Astrocyte (in vitro differentiated cells and primary cell): ENCODE measurements around the gene ARIH2. TPM values are rescaled to one million over a fixed set of nuclear protein-coding genes. Genes with fewer than 3 reads are reported as not detected.

Experiments
- DNase-seq: peaks from one replicate; pipeline ENCODE4 v3.0.0-alpha.2; 2010; ENCODE audit warnings: low read depth
- FAIRE-seq: peaks from 2 replicates; lab custom pipeline; 2011; peaks lifted over from hg19 to GRCh38; lab: Jason Lieb, UNC
- H2AFZ ChIP-seq: 2 replicates; pipeline ENCODE4 v1.6.0; 2012; ENCODE audit warnings: low read depth, low read length, inconsistent platforms
- H3K27ac ChIP-seq: 2 replicates; pipeline ENCODE4 v1.5.1; 2011; ENCODE audit warnings: low read depth, low read length, inconsistent platforms
- H3K27me3 ChIP-seq: 2 replicates; pipeline ENCODE4 v1.6.0; 2011; ENCODE audit warnings: low read length, inconsistent platforms; ENCODE audit not compliant: insufficient read depth
- H3K36me3 ChIP-seq: 2 replicates; pipeline ENCODE4 v1.5.1; 2011; ENCODE audit warnings: low read length, inconsistent platforms; ENCODE audit not compliant: insufficient read depth
- H3K4me1 ChIP-seq: 2 replicates; pipeline ENCODE4 v1.5.1; 2011; ENCODE audit warnings: low read length, inconsistent platforms; ENCODE audit not compliant: insufficient read depth
- H3K4me2 ChIP-seq: 2 replicates; pipeline ENCODE4 v1.6.0; 2012; ENCODE audit warnings: low read length, inconsistent platforms
- H3K4me3 ChIP-seq: 2 replicates; pipeline ENCODE4 v1.5.1; 2011; ENCODE audit warnings: low read depth, mild to moderate bottlenecking, low read length, inconsistent platforms; ENCODE audit not compliant: insufficient read depth
- H3K79me2 ChIP-seq: 2 replicates; pipeline ENCODE4 v1.6.0; 2012; ENCODE audit warnings: mild to moderate bottlenecking, low read length, inconsistent platforms; ENCODE audit not compliant: insufficient read depth
- H3K9ac ChIP-seq: 2 replicates; pipeline ENCODE4 v1.6.0; 2012; ENCODE audit warnings: mild to moderate bottlenecking, low read length, inconsistent platforms
- H3K9me3 ChIP-seq: 2 replicates; pipeline ENCODE4 v1.5.1; 2012; ENCODE audit warnings: low read depth, mild to moderate bottlenecking, low read length, inconsistent platforms; ENCODE audit not compliant: insufficient read depth
- H4K20me1 ChIP-seq: 2 replicates; pipeline ENCODE4 v1.6.0; 2012; ENCODE audit warnings: low read length, inconsistent platforms; ENCODE audit not compliant: insufficient read depth
- H3K27ac Mint-ChIP-seq: one replicate; pipeline ENCODE4 v1.8.0; 2021; ENCODE audit warnings: mild to moderate bottlenecking, mixed read lengths; ENCODE audit not compliant: unreplicated experiment
- H3K27me3 Mint-ChIP-seq: one replicate; pipeline ENCODE4 v1.8.0; 2021; ENCODE audit warnings: low read depth, mixed read lengths; ENCODE audit not compliant: unreplicated experiment
- H3K36me3 Mint-ChIP-seq: one replicate; pipeline ENCODE4 v1.8.0; 2021; ENCODE audit warnings: low read depth, mixed read lengths; ENCODE audit not compliant: unreplicated experiment
- H3K4me1 Mint-ChIP-seq: one replicate; pipeline ENCODE4 v1.8.0; 2021; ENCODE audit warnings: low read depth, mixed read lengths; ENCODE audit not compliant: unreplicated experiment
- H3K4me3 Mint-ChIP-seq: one replicate; pipeline ENCODE4 v1.8.0; 2021; ENCODE audit warnings: mild to moderate bottlenecking, moderate library complexity, mixed read lengths; ENCODE audit not compliant: unreplicated experiment
- H3K9me3 Mint-ChIP-seq: one replicate; pipeline ENCODE4 v1.8.0; 2021; ENCODE audit warnings: mild to moderate bottlenecking, mixed read lengths; ENCODE audit not compliant: unreplicated experiment
- EZH2 ChIP-seq: IDR thresholded peaks from 2 replicates; pipeline ENCODE4 v1.6.1; 2012; ENCODE audit warnings: mild to moderate bottlenecking, low read length, inconsistent platforms; ENCODE audit not compliant: insufficient read depth
- total RNA-seq: library from RNA; stranded (reverse); gene quantifications from 2 replicates; pipeline ENCODE4 v1.2.1, GENCODE V29; 2021
- TF ChIP-seq, protein P1 (sequence below): IDR thresholded peaks from 2 replicates; pipeline ENCODE4 v1.5.1; 2011; ENCODE audit warnings: low read depth, mild to moderate bottlenecking, inconsistent platforms, low read length, moderate library complexity; ENCODE audit not compliant: insufficient read depth

The ARIH2 gene
- total RNA-seq, 1 donor from 2014 or later: 94.6 TPM

DNA sequence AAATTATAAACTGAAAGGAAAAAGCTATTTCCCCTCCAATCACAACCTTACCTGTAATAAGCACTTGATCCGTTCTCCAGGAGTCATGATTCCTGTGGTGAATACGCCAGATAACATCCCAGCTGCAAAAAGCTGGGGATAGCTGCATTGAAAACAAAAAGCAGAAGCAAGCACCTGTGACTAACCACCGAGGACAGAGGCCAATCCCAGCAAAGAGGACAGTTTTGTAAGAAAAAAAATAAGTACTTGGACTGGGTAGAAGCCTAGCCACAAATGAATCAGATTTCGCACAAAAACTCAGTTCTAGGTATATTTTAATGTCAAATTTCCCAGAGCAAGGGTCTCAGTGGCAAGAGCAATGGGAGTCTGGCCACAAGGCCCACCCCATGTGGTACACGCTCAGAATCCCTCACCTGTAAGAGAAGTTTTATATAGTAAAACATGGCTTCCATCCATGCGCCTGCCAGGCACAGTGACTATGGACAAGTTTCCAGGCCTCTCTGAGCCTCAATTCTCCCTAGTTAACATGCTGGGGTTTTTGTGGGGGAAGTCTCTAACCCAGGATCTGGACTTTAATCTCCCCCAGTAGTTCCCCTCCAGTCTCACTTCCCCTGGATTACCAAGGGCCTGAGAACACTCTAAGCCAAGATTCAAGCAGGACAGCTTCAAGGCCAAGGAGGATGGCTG lies 39.2 kb upstream of the ARIH2 start:
- Histone ChIP-seq H3K4me1 (no peaks in the 10 kb centered on the region), H3K4me3 (no peak overlapping the region), H2AFZ (no peak overlapping the region), H3K4me2 (no peak overlapping the region), H4K20me1 (no peaks in the 10 kb centered on the region), H3K9ac (no peak overlapping the region), H3K9me3 (no peaks in the 10 kb centered on the region), H3K36me3 (no peaks in the 10 kb centered on the region), H3K79me2 (no peaks in the 10 kb centered on the region), H3K27ac (no peak overlapping the region), H3K27me3 (no peaks in the 10 kb centered on the region)
- H3K9me3 Mint-ChIP-seq: no peaks in the 10 kb centered on the region
- peaks cover 11% of the 10 kb centered on the region for H3K36me3 Mint-ChIP-seq
- no peak overlapping the region for H3K27ac Mint-ChIP-seq
- peaks cover 3% of the 10 kb centered on the region for H3K4me1 Mint-ChIP-seq
- no peak for FAIRE-seq
- DNase-seq: no peak
- no peak overlapping the region for H3K4me3 Mint-ChIP-seq
- no peaks in the 10 kb centered on the region for H3K27me3 Mint-ChIP-seq
- TF ChIP-seq, protein P1, sequence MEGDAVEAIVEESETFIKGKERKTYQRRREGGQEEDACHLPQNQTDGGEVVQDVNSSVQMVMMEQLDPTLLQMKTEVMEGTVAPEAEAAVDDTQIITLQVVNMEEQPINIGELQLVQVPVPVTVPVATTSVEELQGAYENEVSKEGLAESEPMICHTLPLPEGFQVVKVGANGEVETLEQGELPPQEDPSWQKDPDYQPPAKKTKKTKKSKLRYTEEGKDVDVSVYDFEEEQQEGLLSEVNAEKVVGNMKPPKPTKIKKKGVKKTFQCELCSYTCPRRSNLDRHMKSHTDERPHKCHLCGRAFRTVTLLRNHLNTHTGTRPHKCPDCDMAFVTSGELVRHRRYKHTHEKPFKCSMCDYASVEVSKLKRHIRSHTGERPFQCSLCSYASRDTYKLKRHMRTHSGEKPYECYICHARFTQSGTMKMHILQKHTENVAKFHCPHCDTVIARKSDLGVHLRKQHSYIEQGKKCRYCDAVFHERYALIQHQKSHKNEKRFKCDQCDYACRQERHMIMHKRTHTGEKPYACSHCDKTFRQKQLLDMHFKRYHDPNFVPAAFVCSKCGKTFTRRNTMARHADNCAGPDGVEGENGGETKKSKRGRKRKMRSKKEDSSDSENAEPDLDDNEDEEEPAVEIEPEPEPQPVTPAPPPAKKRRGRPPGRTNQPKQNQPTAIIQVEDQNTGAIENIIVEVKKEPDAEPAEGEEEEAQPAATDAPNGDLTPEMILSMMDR: no peak
- no peak for TF ChIP-seq EZH2

DNA sequence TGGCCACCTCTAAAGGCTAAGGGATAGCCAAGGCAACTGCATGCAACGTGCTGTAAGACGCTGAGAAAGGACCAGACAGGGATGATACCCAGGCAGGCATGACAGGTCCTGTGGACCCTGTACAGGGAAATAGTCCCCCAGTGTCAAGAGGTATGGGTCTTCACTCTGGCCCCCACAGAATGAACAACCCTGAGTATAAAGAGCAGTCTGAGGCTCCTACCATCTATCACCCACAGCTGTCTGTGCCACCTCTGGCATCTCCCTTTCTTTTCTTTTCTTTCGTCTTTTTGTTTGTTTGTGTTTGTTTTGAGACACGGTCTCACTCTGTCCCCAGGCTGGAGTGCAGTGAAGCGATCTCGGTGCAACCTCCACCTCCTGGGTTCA lies 38.7 kb upstream of the ARIH2 start:
- H3K4me1 ChIP-seq: no peaks in the 10 kb centered on the region

DNA sequence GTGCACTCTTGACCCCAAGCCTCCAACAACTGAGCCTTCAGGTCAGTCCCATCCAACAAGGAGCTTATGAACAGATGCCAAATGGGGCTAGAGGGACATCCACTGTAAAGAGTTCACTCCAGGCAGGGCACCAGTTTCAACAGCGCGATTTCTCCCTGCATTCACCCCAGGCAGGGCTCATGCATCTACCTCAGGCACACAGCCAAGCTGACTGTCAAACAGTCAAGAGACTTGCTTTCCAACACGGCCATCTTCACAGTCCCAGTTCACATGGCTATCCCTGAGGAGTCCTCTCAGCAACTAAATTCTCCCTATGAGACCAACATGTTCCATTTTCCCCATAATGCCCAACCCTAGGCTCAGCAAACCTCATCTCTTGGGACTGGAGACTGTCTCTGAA lies 37.6 kb upstream of the ARIH2 start:
- H3K36me3 Mint-ChIP-seq: peaks cover 16% of the 10 kb centered on the region
- H3K9me3 Mint-ChIP-seq: no peaks in the 10 kb centered on the region
- H4K20me1 ChIP-seq: no peaks in the 10 kb centered on the region
- TF ChIP-seq, protein P1: no peak
- no peak for TF ChIP-seq EZH2
- H3K9ac ChIP-seq: no peak overlapping the region
- no peak for DNase-seq
- no peak overlapping the region for H3K27ac ChIP-seq
- H3K9me3 ChIP-seq: no peaks in the 10 kb centered on the region
- peaks cover 3% of the 10 kb centered on the region for H3K4me1 Mint-ChIP-seq
- no peaks in the 10 kb centered on the region for H3K36me3 ChIP-seq
- H3K27ac Mint-ChIP-seq: no peak overlapping the region
- no peak overlapping the region for H3K4me3 ChIP-seq
- no peaks in the 10 kb centered on the region for H3K27me3 Mint-ChIP-seq
- H3K4me3 Mint-ChIP-seq: no peak overlapping the region
- no peak overlapping the region for H3K4me2 ChIP-seq
- H2AFZ ChIP-seq: no peak overlapping the region
- FAIRE-seq: no peak
- H3K79me2 ChIP-seq: no peaks in the 10 kb centered on the region
- H3K4me1 ChIP-seq: no peaks in the 10 kb centered on the region
- H3K27me3 ChIP-seq: no peaks in the 10 kb centered on the region

More for the DNA sequence above, 38.7 kb upstream of the ARIH2 start:
- Histone ChIP-seq H3K27ac (no peak overlapping the region), H3K4me2 (no peak overlapping the region), H2AFZ (no peak overlapping the region), H3K4me3 (no peak overlapping the region), H3K36me3 (no peaks in the 10 kb centered on the region), H3K9ac (no peak overlapping the region), H3K79me2 (no peaks in the 10 kb centered on the region), H4K20me1 (no peaks in the 10 kb centered on the region), H3K9me3 (no peaks in the 10 kb centered on the region), H3K27me3 (no peaks in the 10 kb centered on the region)
- FAIRE-seq (no peak), DNase-seq (no peak)
- Mint-ChIP-seq H3K27me3 (no peaks in the 10 kb centered on the region), H3K27ac (no peak overlapping the region), H3K4me1 (peaks cover 3% of the 10 kb centered on the region), H3K36me3 (peaks cover 11% of the 10 kb centered on the region), H3K4me3 (no peak overlapping the region), H3K9me3 (no peaks in the 10 kb centered on the region)
- TF ChIP-seq EZH2: no peak
- TF ChIP-seq, protein P1: no peak
